ENCODE measurements around the gene FLT4.

Gene FLT4

DNA sequence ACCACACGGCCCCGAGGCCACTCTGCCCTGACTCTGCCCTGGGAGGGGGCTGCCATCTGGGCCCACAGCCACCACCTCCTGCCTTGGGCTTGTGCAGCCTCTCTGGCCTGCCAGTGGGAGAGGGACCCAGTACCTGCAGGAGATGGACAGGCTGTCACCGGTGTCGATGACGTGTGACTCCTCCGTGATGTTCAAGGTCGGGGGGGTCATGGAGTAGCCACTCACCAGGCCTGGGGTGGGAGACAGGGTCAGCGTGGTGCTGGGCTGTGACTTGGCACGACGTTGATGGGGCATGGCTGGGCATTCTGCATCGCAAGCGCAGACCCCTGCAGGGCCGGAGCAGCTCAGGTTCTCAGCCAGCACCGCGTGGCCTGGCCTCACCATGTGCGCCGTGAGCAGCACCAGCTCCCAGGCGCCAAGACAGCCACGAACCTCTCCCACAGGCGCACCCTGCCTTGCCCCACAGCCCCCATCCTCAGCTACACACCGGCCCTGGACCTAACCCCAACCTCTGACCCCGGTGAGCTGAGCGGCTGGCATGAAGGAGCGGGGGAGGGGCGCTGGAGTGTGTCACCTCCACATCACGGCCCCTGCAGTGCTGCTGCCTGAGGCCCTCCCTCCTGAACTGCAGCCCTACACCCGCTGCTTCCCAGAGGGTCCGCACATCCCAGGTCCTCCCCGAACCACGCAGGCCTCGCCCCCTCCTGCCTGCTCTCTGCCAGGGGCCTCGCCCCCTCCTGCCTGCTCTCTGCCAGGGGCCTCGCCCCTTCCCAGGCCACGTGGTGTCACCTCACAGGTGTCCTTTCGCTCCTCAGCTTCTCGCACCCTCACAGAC lies 17.6 kb downstream of the FLT4 start:
- no peaks in the 10 kb centered on the region for H3K36me3 ChIP-seq (ENCODE audit: low read length)
- H3K9ac ChIP-seq (ENCODE audit: low read length): no peak overlapping the region
- no peaks in the 10 kb centered on the region for H3K79me2 ChIP-seq (ENCODE audit: insufficient read depth, low read length)
- no peaks in the 10 kb centered on the region for H3K9me2 ChIP-seq (replicated peaks; ENCODE audit: insufficient read depth, low read length)
- H3K9me3 ChIP-seq (ENCODE audit: insufficient read depth, low read length): no peaks in the 10 kb centered on the region
- H3F3A ChIP-seq (ENCODE audit: insufficient read depth): no peaks in the 10 kb centered on the region
- no peaks in the 10 kb centered on the region for H3K27me3 ChIP-seq (ENCODE audit: low read length)
- TF ChIP-seq EZH2phosphoT487 (conservative IDR thresholded peaks at IDR 0.05; ENCODE audit: low read length): no peak
- TF ChIP-seq, protein P1, sequence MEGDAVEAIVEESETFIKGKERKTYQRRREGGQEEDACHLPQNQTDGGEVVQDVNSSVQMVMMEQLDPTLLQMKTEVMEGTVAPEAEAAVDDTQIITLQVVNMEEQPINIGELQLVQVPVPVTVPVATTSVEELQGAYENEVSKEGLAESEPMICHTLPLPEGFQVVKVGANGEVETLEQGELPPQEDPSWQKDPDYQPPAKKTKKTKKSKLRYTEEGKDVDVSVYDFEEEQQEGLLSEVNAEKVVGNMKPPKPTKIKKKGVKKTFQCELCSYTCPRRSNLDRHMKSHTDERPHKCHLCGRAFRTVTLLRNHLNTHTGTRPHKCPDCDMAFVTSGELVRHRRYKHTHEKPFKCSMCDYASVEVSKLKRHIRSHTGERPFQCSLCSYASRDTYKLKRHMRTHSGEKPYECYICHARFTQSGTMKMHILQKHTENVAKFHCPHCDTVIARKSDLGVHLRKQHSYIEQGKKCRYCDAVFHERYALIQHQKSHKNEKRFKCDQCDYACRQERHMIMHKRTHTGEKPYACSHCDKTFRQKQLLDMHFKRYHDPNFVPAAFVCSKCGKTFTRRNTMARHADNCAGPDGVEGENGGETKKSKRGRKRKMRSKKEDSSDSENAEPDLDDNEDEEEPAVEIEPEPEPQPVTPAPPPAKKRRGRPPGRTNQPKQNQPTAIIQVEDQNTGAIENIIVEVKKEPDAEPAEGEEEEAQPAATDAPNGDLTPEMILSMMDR (IDR thresholded peaks at IDR 0.05; ENCODE audit: insufficient read depth, low read length, poor library complexity, severe bottlenecking): no peak
- H2AFZ ChIP-seq (ENCODE audit: low read depth, low read length, severe bottlenecking): no peak overlapping the region
- H3K27ac ChIP-seq (ENCODE audit: low read depth, low read length): no peak overlapping the region
- H3K4me3 ChIP-seq (ENCODE audit: insufficient read depth, low read length, poor library complexity, severe bottlenecking): no peak overlapping the region
- H3K4me2 ChIP-seq (ENCODE audit: low read depth, low read length, poor library complexity, severe bottlenecking): no peak overlapping the region
- H4K20me1 ChIP-seq (ENCODE audit: low read depth, low read length): no peaks in the 10 kb centered on the region

DNA sequence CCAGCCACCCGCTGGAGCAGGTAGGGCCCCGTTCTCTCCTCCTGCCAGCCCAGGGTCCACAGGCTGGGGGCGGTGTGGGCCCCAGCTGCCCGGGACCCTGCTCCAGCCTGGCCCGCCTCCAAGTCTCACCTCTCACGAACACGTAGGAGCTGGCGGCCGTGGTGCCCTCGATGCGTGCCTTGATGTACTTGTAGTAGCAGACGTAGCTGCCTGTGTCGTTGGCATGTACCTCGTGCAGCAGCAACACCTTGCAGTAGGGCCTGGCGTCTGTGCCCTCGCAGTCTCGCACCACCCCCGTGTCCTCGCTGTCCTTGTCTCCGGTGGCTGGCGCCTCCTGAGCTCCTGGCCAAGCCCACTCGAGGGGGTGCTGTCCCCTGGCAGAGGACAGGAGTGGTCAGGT lies 19.0 kb downstream of the FLT4 start:
- Histone ChIP-seq H3K27ac (ENCODE audit: low read depth, low read length) (no peak overlapping the region), H3K79me2 (ENCODE audit: insufficient read depth, low read length) (no peaks in the 10 kb centered on the region), H3K9ac (ENCODE audit: low read length) (no peak overlapping the region), H3K9me2 (replicated peaks; ENCODE audit: insufficient read depth, low read length) (no peaks in the 10 kb centered on the region), H3K36me3 (ENCODE audit: low read length) (no peaks in the 10 kb centered on the region), H4K20me1 (ENCODE audit: low read depth, low read length) (no peaks in the 10 kb centered on the region), H2AFZ (ENCODE audit: low read depth, low read length, severe bottlenecking) (no peak overlapping the region), H3K27me3 (ENCODE audit: low read length) (no peaks in the 10 kb centered on the region), H3K9me3 (ENCODE audit: insufficient read depth, low read length) (no peaks in the 10 kb centered on the region), H3F3A (ENCODE audit: insufficient read depth) (no peaks in the 10 kb centered on the region), H3K4me2 (ENCODE audit: low read depth, low read length, poor library complexity, severe bottlenecking) (no peak overlapping the region), H3K4me3 (ENCODE audit: insufficient read depth, low read length, poor library complexity, severe bottlenecking) (no peak overlapping the region)
- TF ChIP-seq EZH2phosphoT487 (conservative IDR thresholded peaks at IDR 0.05; ENCODE audit: low read length): no peak
- TF ChIP-seq, protein P1 (IDR thresholded peaks at IDR 0.05; ENCODE audit: insufficient read depth, low read length, poor library complexity, severe bottlenecking): no peak

DNA sequence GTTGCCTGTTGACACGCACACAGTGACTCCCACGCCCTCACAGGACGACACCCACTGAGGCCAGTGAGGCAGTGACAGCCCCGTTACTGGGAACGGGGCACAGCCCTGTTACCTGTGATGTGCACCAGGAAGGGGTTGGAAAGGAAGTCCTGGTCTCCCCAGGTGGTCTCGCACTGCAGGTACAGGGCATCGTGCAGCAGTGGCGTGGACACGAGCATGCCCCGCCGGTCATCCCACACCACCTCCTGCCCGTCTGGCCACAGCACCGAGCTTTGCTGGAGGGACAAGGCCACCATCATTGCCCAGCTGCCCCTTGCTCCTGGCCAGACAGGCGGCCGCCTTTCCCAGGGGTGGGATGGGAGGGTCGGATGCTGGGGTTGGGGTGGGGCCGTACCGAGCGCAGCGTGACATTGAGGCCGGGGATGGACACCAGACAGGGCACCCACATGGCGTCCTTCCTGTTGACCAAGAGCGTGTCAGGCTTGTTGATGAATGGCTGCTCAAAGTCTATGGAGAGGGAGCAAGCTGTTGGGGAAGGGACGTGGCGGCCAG lies 19.5 kb downstream of the FLT4 start:
- H3K27ac ChIP-seq (ENCODE audit: low read depth, low read length): no peak overlapping the region
- H2AFZ ChIP-seq (ENCODE audit: low read depth, low read length, severe bottlenecking): no peak overlapping the region
- no peak overlapping the region for H3K4me2 ChIP-seq (ENCODE audit: low read depth, low read length, poor library complexity, severe bottlenecking)
- H3K4me3 ChIP-seq (ENCODE audit: insufficient read depth, low read length, poor library complexity, severe bottlenecking): no peak overlapping the region
- no peaks in the 10 kb centered on the region for H3F3A ChIP-seq (ENCODE audit: insufficient read depth)
- no peaks in the 10 kb centered on the region for H3K9me2 ChIP-seq (replicated peaks; ENCODE audit: insufficient read depth, low read length)
- H3K9ac ChIP-seq (ENCODE audit: low read length): no peak overlapping the region
- no peaks in the 10 kb centered on the region for H3K36me3 ChIP-seq (ENCODE audit: low read length)
- H3K79me2 ChIP-seq (ENCODE audit: insufficient read depth, low read length): no peaks in the 10 kb centered on the region
- no peaks in the 10 kb centered on the region for H3K27me3 ChIP-seq (ENCODE audit: low read length)
- TF ChIP-seq, protein P1 (IDR thresholded peaks at IDR 0.05; ENCODE audit: insufficient read depth, low read length, poor library complexity, severe bottlenecking): no peak
- TF ChIP-seq EZH2phosphoT487 (conservative IDR thresholded peaks at IDR 0.05; ENCODE audit: low read length): no peak
- no peaks in the 10 kb centered on the region for H3K9me3 ChIP-seq (ENCODE audit: insufficient read depth, low read length)
- no peaks in the 10 kb centered on the region for H4K20me1 ChIP-seq (ENCODE audit: low read depth, low read length)
